Fibroblast of skin of right quadriceps (primary cell): ENCODE results near the gene NFATC2IP.
"Not testable (repeated sequence)": the region's sequence is repeated elsewhere in the genome, so short reads cannot be mapped to it uniquely, and the experiment has no call there.

Experiments used
- DNase-seq: peaks from one replicate; pipeline ENCODE4 v3.0.0-alpha.2; 2013

The NFATC2IP gene

DNA sequence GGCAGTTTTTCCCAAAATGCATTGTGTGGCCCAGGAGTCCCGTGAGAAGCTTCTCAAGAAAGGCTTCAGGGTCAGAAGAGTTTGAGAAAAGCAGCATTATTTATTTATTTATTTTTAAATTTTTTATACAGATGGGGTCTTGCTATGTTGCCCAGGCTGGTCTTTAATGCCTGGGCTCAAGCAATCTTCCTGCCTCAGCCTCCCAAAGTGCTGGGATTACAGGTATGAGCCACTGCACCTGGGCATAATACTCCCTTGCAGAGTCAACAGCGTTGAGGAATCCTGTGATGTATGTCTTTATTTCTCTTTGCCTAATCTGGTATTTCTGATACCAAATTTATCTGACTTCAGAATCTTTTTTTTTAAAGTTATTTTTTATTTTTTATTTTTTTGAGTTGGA is 49.3 kb downstream of the NFATC2IP start:
- no peak for DNase-seq

DNA sequence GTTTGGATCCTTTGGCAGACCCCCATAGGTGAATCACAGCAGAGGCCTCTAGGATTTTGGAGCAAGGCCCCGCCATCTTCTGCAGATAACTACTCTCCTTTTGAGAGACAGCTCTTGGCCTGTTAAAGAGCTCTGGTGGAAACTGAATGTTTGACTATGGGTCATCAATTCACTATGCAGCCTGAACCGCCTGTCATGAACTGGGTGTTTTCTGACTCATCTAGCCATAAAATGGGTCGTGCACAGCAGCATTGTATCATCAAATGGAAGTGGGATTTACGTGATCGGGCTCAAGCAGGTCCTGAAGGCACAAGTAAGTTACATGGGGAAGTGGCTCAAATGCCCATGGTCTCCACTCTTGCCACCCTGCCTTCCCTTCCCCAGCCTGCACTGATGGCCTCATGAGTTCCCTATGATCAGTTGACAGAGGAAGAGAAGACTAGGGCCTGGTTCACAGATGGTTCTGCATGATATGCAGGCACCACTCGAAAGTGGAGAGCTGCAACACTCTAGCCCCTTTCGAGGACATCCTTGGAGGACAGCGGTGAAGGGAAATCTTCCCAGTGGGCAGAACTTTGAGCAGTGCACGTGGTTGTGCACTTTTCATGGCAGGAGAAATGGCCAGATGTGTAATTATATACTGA is 53.9 kb downstream of the NFATC2IP start:
- DNase-seq: not testable (repeated sequence)

DNA sequence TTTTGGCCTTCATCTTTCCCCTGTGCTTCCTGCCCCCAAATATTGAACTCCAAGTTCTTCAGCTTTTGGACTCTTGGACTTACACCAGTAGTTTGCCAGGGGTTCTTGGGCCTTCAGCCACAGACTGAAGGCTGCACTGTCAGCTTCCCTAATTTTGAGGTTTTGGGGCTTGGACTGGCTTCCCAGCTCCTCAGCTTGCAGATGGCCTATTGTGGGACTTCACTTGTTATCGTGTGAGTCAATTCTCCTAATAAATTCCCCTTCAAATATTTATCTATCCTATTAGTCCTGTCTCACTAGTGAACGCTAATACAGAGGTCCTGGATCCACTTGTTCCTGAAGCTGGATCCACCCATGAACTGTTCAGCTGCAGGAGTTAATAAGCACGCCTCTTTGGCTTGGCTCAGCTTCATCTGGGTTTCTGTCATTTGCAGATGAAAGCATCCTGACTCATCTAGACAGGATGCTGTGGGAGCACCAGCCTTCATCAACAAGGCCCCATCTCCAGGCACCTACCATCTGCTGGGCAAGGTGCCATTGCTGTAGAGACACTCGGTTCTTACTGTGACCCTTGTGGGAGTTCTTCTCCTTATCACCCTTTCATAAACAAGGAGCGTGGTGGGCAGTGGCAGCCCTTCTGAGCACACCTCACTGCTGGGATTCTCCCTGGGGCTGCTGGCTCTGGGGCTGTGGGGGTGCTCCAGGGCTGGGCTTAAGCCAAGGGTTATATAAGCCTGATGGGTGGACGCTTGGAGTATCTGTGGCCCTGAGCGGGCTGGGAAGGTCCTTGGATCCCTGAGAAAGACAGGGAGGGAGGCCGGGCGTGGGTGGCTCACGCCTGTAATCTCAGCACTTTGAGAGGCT is 57.2 kb downstream of the NFATC2IP start:
- DNase-seq: peak; percentile 53

DNA sequence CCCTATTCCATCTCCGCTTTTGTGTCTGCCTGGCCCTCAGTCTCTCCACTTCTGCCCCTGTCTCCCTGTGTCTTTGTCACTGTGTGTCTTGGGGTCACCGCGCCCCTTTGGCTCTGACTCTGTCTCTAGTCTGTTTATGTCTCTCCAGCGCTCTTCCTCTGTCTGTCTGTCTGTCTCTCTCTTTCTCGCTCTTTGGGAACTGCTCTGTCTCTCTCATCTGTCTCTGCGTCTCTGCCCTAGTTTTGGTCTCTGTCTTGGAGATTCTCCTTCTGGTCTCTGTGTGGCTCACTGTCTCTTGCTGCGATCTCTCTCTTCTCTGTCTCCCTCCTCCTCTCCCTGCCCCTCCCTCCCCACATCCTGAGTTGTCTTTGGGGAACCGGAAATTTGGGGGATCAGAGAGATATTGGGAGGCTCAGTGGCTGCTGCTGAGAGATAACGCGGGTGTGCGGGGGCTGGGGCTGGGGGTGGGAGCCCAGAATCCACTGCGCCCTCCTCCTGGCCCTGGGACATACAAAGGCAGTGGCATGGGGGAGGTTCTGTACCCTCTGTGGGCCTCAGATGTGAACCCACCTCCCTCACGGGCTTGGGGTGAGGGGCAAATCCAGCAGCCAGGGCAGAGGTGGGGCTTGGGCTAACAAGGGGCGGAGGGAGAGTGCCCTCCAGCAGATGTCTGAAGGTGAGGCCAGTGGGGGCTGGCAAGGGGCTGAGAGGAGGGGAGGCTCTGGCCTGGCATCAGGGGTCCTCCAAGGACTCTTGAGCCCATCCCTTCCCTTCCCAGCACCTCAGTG is 58.5 kb downstream of the NFATC2IP start:
- DNase-seq: no peak

DNA sequence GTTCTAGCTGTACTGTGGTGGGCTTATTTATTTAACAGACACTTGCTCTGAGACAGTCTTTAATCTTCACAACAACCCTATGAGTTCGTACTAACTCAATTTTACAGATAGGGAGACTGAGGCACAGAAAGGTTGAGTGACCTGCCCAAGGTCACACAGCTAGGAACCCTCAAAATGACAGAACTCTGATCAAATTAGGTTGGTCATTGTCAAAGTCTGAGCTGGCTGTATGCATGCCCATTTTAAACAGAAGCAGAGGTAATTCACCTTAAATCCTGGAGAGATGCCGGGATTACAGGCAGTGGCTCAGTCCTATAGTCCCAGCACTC is 59.1 kb downstream of the NFATC2IP start:
- no peak for DNase-seq

DNA sequence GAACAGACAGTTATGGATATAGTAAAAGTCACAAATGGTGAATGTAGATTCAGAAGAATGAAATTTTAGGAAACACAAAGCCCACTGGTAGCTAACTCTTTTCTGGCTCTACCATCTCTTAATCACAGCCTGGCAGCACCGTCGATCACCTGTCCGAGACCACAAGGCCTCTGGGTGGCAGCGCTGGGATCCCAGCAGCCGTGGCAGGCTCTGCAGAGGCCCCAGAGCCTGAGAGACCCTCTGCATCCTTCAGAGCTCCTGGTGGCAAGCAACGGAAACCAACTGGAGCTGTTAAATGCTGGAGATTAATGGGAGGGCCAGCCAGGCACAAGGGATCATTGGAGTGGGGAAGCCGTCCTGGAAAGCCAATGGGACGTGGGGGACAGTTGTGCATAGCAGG is 60.4 kb downstream of the NFATC2IP start:
- DNase-seq: no peak

DNA sequence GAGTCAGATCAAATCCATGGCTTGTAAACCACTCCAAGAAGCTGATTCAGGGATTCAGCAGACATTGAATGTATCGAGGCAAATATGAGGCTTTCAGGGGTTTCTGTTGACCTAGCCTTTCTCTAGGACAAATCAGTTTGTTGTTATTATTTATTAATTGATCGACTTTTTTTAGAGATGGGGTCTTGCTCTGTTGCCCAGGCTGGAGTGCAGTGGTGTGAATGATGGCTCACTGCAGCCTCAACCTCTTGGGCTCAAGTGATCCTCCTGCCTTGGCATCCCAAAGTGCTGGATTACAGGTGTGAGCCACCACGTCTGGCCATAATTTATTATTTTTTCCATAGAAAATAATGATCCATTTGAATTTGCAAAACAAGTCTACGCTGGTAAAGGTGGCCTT is 61.1 kb downstream of the NFATC2IP start:
- DNase-seq: no peak

DNA sequence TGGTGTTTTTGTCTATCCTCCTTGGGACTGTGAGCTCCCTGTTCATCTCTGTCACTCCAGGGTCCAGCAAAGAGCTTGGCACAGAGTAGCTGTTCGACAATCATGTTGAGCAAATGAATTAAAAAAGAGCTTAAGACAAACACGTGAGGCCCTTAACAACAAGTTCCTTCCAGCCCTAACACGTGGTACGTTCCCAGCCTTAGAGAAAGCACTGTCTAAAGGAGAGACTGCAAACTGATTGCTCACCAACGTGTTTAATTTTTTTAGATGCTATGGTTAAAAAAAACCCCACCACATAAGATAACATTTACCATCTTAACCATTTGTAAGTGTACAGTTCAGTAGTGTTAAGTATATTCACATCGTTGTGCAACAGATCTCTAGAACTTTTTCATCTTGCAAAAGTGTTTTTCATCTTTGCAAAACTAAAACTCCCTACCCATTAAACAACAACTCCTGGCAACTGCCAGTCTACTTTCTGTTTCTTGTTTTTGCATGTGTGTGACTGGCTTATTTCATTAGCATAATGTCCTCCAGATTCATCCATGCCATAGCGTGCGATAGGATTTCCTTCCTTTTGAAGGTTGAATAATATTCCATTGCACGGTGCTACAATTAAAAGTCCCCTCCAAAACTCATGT is 62.3 kb downstream of the NFATC2IP start:
- no peak for DNase-seq

DNA sequence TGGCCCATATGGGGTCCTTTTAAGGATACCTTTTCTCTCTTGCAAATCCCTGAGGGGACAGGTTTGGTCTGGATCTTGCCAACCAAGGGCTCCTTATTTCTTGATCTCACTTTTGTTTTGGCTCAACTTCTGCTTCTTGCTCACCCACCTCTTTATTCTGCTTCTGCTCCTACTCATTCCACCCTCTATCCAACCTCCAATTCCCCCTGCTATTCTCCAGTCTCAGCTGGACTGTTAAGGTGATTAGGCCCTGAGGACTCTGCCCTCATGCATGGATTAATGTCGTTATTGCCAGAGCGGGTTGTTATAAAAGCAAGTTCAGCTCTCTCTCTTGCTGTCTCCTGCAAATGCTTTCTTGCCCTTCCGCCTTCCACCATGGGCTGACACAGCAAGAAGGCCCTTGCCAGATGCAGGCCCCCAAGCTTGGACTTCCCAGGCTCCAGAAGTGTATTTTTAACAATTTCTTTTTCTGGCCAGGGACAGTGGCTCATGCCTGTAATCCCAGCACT is 63.9 kb downstream of the NFATC2IP start:
- DNase-seq: no peak
